GM12872 (cell line): ENCODE measurements around the gene EPC2.

Experiments used
- CTCF ChIP-seq: IDR thresholded peaks from 3 replicates; pipeline ENCODE4 v1.5.1; 2011; ENCODE audit warnings: low read depth, mild to moderate bottlenecking, low read length, moderate library complexity; ENCODE audit not compliant: insufficient read depth

Gene EPC2

GRCh38 chr2:148643421-148643820 is 1.1 kb upstream of the EPC2 start:
- no peak for TF ChIP-seq CTCF

- TF ChIP-seq CTCF: 0 out of 3 replicates have a peak, but pooled peaks have one; percentile 18
Observed at GRCh38 chr2:148644883-148645538, 460 bp downstream of the EPC2 start.

- no peak for TF ChIP-seq CTCF
Observed at GRCh38 chr2:148645539-148646230, 1.1 kb downstream of the EPC2 start.

GRCh38 chr2:148646231-148646559 is 1.6 kb downstream of the EPC2 start:
- TF ChIP-seq CTCF: no peak

- no peak for TF ChIP-seq CTCF
Observed at GRCh38 chr2:148649936-148650335, 5.4 kb downstream of the EPC2 start.

GRCh38 chr2:148650881-148651280 is 6.3 kb downstream of the EPC2 start:
- no peak for TF ChIP-seq CTCF

GRCh38 chr2:148651972-148652371 is 7.4 kb downstream of the EPC2 start:
- no peak for TF ChIP-seq CTCF
